ENCODE results near the gene ACO2.

DNA sequence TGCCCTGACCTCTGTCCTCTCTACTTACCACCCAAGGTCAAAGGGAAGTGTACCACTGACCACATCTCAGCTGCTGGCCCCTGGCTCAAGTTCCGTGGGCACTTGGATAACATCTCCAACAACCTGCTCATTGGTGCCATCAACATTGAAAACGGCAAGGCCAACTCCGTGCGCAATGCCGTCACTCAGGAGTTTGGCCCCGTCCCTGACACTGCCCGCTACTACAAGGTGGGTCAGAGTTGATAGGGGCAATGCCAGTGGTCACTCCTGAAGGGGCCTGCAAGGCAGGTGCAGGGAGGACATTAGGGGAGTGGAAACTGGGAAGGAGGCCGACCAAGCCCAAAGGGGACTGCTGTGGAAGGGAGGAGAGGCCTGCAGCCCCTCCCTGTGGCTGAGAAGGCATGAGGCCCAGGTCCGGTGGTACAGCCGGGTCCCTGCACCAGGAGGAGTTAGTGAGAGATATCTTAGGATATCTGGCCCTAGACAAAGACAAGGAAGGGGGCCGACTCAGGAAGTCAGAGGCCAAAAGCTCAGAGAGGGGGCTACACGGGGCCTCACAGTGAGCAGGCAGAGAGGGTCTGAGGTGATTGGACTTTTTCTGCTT is 57.4 kb downstream of the ACO2 start:
- TF ChIP-seq CHD4 (IDR thresholded peaks at IDR 0.05; ENCODE audit: borderline replicate concordance, low read length) = no peak
- TF ChIP-seq HNRNPUL1 (IDR thresholded peaks at IDR 0.05; ENCODE audit: low read depth, low read length) = no peak
- no peak for TF ChIP-seq ZNF432 (CRISPR knock-in tag; IDR thresholded peaks at IDR 0.05; ENCODE audit: borderline replicate concordance)
- TF ChIP-seq HNRNPH1 (optimal IDR thresholded peaks at IDR 0.05; ENCODE audit: low read depth, low read length) = no peak
- TF ChIP-seq SAP130 (CRISPR knock-in tag; IDR thresholded peaks at IDR 0.05; ENCODE audit: low read depth) = no peak
- TF ChIP-seq HMG20B (CRISPR knock-in tag; conservative IDR thresholded peaks at IDR 0.05) = no peak
- TF ChIP-seq FOXM1 (CRISPR knock-in tag; IDR thresholded peaks at IDR 0.05) = no peak
- TF ChIP-seq TARDBP (CRISPR knock-in tag; IDR thresholded peaks at IDR 0.05) = 0 out of 2 replicates have a peak, but pooled peaks have one; percentile 23
- TF ChIP-seq TCF7L2 (IDR thresholded peaks at IDR 0.05; ENCODE audit: low read depth, low read length) = no peak
- no peak for TF ChIP-seq ZFX (CRISPR knock-in tag; IDR thresholded peaks at IDR 0.05; ENCODE audit: low read depth)

Measured in HepG2 (cell line).